HG03139 (cell line): ENCODE data around the gene FOXO1.
A peak's percentile ranks its signal among the peaks of the same experiment; 100 is the strongest.

Experiments used
- ATAC-seq: cut with Tn5 transposase; IDR thresholded peaks from one replicate; pipeline ENCODE4 v1.9.1; 2021; ENCODE audit not compliant: unreplicated experiment

The FOXO1 gene

GRCh38 chr13:40611004-40611403 lies 55.4 kb downstream of the FOXO1 start:
- no peak for ATAC-seq

DNA sequence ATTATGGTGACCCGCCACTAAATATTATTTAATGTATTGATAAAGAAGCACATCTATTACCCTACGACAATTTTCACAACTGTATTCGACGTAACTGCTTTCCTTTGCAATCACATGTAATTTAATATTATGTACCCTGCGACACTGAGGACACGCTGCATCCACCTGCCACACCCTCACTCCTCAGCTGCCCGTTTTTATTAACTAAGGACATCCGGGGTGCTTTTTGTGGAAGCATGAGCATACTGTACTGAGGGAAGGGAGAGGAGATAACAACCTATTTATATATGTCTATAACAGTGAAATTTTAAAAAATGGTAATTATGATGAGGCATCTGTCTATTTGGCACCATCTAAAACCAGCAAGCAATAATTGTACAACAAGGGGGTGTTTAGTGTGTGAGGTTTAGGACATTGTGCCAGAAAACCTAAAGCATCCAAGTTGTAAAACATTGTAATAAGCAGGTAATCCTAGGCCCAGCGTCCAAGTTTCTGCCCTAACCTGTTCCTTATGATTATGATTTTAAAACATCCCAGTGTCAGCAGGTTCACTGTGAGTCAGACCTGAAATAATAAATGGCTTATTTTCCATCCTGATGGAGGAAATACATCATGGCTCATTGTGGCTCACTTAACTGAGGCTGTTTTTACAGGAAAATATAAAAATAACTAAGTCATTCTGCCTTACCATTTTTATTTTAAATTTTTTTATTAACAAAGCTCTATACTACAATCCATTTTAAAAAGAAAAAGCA lies 56.3 kb downstream of the FOXO1 start:
- ATAC-seq = no peak

GRCh38 chr13:40608308-40608707 lies 58.1 kb downstream of the FOXO1 start:
- ATAC-seq = no peak

DNA sequence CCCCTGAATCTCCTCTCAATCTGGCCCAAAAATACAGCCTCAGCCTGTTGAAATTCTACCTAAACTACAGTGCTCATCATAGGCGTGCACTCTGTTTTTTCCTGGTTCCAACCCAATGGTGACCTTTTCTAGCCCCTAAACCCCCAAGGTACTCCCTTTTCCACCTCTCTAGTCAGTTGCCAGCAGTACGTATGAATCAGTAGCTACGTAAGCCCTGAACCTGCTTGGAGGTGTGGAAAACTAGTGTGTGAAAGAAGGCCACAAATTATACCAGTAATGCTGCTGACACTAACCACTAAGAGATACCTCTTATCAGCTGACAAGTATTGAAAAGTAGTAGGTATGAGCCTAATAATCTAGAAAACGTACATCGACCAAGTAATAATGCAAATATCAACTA lies 60.9 kb downstream of the FOXO1 start:
- ATAC-seq = no peak

- ATAC-seq = no peak
These were observed 62.3 kb downstream of the FOXO1 start for GRCh38 chr13:40604135-40604534.

DNA sequence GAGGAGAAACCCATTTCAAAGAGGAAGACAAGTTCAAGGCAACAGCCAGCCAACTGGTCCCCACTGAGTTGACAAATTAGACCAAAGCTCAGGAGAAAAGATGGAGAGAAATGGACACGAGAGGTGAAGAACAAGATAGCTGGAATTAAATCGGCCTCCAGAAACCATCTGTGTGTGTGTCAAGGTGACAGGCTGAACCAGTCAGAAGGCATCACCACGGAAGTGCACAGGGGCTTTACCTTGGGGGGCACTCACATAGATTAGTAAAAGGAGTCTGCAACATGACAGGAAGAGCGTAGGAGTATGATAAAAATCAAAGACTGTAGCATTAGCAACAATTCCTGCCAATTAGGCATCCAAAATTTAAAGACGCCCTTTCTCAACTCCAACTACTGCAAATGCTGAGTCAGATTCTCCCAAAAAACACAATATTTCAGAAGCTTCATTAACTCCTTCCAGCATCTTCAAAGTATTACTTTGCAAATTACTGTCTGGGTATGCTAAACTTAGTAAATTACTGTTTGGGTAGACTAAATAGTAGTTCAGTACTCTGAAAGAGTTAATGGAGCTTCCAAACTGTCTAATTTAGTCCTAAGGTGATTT lies 66.2 kb downstream of the FOXO1 start:
- ATAC-seq = no peak

DNA sequence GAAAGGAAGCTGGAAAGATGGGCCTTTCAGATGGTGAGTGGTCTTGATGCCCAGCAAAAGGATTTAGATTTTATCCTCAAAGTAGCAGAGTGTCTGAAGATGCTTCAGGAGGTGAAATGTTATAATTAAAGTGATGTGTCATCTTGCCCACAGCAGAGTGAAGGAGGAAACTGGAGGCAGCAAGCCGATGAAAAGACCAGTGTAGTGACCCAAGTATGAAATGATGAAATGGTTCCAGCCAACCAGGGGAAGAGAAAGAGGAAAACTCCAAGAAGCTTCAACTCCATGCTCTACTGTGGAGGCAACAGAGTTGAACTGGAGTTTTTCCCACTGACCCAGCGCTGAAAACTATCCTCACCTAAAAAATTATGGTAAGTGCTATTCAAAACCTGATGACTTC lies 66.7 kb downstream of the FOXO1 start:
- no peak for ATAC-seq

GRCh38 chr13:40599124-40599523 lies 67.3 kb downstream of the FOXO1 start:
- no peak for ATAC-seq

GRCh38 chr13:40598569-40598968 lies 67.9 kb downstream of the FOXO1 start:
- no peak for ATAC-seq

DNA sequence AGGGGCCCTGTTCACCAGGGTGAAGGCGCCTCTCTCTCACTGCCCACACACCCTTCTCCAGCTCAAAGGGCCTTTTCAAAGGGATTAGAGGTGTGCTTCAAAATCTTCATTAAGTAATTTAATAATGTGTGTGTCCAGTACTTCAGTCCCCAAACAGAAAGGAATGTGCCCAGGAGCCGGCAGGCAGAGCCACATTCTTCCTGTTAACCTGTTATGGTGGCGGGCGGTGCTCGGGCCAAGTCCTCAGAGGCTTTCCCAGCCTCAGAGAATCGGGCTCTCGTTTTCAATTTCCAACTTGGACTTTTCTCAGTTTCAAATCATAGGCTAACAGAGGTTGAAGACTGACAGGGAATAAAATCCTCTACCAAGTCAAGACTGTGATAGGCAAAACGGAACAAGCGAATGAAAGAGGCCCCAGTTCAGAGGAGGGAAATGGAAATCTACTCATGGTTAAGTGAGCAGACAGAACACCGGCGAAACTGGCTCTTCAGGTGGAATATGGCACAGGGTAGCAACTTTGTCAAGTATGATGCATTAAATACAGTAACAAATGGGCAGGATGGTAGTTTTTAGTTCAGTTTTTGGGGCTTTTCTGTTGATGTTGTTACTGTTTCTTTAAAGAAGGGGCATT lies 68.6 kb downstream of the FOXO1 start:
- no peak for ATAC-seq

GRCh38 chr13:40596484-40596883 lies 70.0 kb downstream of the FOXO1 start:
- ATAC-seq = no peak

GRCh38 chr13:40595693-40596092 lies 70.7 kb downstream of the FOXO1 start:
- ATAC-seq = no peak

DNA sequence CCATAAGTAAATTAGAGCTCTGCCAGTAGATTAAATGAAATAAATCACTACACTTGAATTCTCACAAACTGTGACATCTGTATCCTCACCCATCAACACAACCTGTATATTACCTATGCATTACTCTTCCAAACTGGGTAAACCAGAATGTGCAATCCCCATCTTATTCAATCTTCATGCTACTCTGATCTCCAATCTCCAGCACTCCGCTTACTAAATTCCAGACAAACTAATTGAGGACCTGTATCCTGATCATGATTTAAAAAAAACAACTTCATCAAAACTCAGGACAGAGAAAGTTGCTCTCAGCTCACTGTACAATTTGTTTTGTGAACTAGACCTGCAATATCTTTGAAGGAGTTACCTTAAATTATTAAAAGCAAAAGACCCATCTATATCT lies 74.4 kb downstream of the FOXO1 start:
- ATAC-seq = no peak

DNA sequence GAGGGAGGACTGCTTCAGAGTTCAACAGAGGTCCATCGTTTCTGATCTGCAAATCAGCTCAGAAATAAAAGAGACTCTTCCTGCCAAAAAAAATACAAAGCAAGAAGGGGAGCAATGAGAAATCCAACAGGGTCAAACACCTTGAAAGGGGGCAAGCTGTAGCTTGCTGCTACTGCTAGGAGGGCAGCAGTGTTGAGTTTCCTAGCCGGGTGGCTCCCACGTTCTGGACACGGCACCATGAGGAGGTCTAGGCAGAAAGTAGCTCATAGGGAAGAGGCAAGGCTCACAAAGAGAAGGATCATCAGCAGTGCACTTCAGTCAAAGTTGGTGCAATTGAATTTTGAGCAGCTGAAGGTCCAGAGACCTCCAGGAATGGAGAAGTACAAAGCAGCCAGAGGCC lies 75.3 kb downstream of the FOXO1 start:
- ATAC-seq = no peak

DNA sequence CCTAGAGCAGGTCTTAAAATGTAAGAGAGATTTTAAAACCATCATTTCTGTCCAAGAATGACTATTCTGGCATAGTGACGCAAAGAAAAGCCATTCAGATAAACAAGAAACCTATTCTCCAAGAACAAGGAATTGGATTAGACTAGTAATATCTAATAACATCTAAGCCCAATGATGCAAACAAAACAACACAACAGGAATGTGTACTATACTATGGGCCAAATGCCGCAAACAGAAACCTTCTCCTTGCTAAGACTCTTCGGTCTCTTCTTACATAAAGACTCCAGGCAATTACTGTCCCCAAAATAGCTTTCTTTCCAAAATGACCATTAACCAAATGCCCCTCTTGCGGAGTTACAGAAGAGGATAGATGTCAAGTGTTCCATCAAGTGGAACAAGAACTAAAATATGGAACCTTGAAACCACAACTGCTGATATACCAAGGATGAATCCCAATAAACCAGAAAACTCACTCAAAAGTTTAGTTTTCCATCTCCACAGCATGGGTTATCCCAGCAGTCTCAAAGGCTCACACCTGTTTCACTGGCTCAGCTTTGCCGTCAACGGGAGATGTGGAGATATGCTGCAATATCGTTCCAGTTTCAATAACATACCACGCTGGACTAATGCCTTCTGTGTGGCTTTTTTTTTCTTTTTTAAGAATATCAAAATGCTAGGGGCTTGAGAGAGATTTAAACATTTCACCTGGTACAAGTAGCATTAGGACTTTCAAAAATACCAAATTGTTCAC lies 76.2 kb downstream of the FOXO1 start:
- no peak for ATAC-seq

GRCh38 chr13:40589285-40590109 lies 76.9 kb downstream of the FOXO1 start:
- peak; percentile 89 for ATAC-seq

- ATAC-seq = no peak
These were observed 78.3 kb downstream of the FOXO1 start for GRCh38 chr13:40588101-40588500.

GRCh38 chr13:40586886-40587565 lies 79.4 kb downstream of the FOXO1 start:
- no peak for ATAC-seq

GRCh38 chr13:40585911-40586471 lies 80.5 kb downstream of the FOXO1 start:
- no peak for ATAC-seq

GRCh38 chr13:40583738-40584137 lies 82.7 kb downstream of the FOXO1 start:
- no peak for ATAC-seq
